Esophagus muscularis mucosa (tissue), 4 donors: ENCODE results near the gene ELFN1.

Source experiments
- CTCF ChIP-seq, 3 experiments: fragments of 200-600 bp in 2 of 3; fragments of 450-650 bp in 1 of 3; sonication (generic) in 2 of 3; IDR thresholded peaks; one replicate each; pipeline ENCODE4 v1.5.1; 2017 to 2019; ENCODE audit warnings: antibody characterized with exemption in 3 of 3, mild to moderate bottlenecking in 2 of 3, moderate library complexity in 1 of 3
- EP300 ChIP-seq: sonication (generic); formaldehyde crosslinking; IDR thresholded peaks from one replicate; pipeline ENCODE4 v1.6.1; 2017; ENCODE audit warnings: antibody characterized with exemption
- POLR2A ChIP-seq: fragments of 450-650 bp; IDR thresholded peaks from one replicate; pipeline ENCODE4 v1.6.1; 2017; ENCODE audit warnings: antibody characterized with exemption, moderate library complexity, mild to moderate bottlenecking, low read depth
- POLR2AphosphoS5 ChIP-seq, 2 donors: sonication (generic); formaldehyde crosslinking; IDR thresholded peaks; one replicate each; pipeline ENCODE4 v1.6.1; 2017; ENCODE audit warnings: antibody characterized with exemption in 2 of 2

- TF ChIP-seq POLR2AphosphoS5 (IDR thresholded peaks at IDR 0.05): no peak
- no peak for TF ChIP-seq CTCF (IDR thresholded peaks at IDR 0.05)
- no peak for TF ChIP-seq POLR2A
- TF ChIP-seq EP300: no peak
Observed at GRCh38 chr7:1622441-1622840, 47.6 kb upstream of the ELFN1 start.
